A549 (cell line): ENCODE results near the gene NELFA. TPM values are rescaled to one million over a fixed set of nuclear protein-coding genes. Genes with fewer than 3 reads are reported as not detected.

Experiments
- ATAC-seq, 2 experiments: fragments of 200-7000 bp in 1 of 2; fragments of >200 bp in 1 of 2; cut with Nextera tagmentation in 1 of 2; cut with Tn5 transposase in 1 of 2; 3 replicates each; pipeline versions ENCODE4 v1.8.0 to v1.9.1; 2018 to 2020; ENCODE audit warnings: mild to moderate bottlenecking in 1 of 2, moderate library complexity in 1 of 2
- CTCF ChIA-PET: fragments of 300-600 bp; sonication (Branson Sonifier 250); formaldehyde crosslinking; extraction: SDS; loops from one replicate; lab custom pipeline; 2021; ENCODE audit warnings: antibody characterized with exemption, inconsistent platforms; lab: Yijun Ruan, JAX
- POLR2A ChIA-PET: fragments of 350-600 bp; formaldehyde crosslinking; extraction: SDS; loops from one replicate; lab custom pipeline; 2021; ENCODE audit warnings: antibody characterized with exemption, inconsistent platforms; lab: Yijun Ruan, JAX
- DNase-seq, 2 experiments: peaks; one replicate each; pipeline versions ENCODE4 v3.0.0 to v3.0.0-alpha.2; 2011 to 2016; ENCODE audit warnings: low read depth in 1 of 2, low spot score in 1 of 2
- FAIRE-seq: peaks from 2 replicates; lab custom pipeline; 2011; peaks lifted over from hg19 to GRCh38; lab: Jason Lieb, UNC
- H3K27ac ChIP-seq, 2 experiments: fragments of >200 bp; sonication (Bioruptor Twin); formaldehyde crosslinking; 3 replicates each; pipeline ENCODE4 v1.5.1; 2016 to 2017
- H3K4me1 ChIP-seq: fragments of >200 bp; sonication (Bioruptor Twin); formaldehyde crosslinking; 3 replicates; pipeline ENCODE4 v1.6.1; 2016
- H3K4me2 ChIP-seq: fragments of >200 bp; sonication (Bioruptor Twin); formaldehyde crosslinking; 3 replicates; pipeline ENCODE4 v1.6.1; 2016
- H3K4me3 ChIP-seq: fragments of >200 bp; sonication (Bioruptor Twin); formaldehyde crosslinking; 3 replicates; pipeline ENCODE4 v1.5.1; 2016
- H3K9me3 ChIP-seq: fragments of >200 bp; sonication (Bioruptor Twin); formaldehyde crosslinking; 3 replicates; pipeline ENCODE4 v1.6.1; 2016
- E2F6 ChIP-seq: IDR thresholded peaks from 2 replicates; pipeline ENCODE4 v1.6.1; 2012; ENCODE audit warnings: low read depth, borderline replicate concordance
- EP300 ChIP-seq, 2 experiments: fragments of >200 bp; sonication (Bioruptor Twin); formaldehyde crosslinking; IDR thresholded peaks; 2 replicates in 1 of 2; 3 replicates in 1 of 2; pipeline ENCODE4 v1.6.1; 2016 to 2017
- HDAC2 ChIP-seq: fragments of 200-600 bp; sonication (generic); IDR thresholded peaks from 2 replicates; pipeline ENCODE4 v1.6.1; 2016
- KDM1A ChIP-seq: fragments of 200-600 bp; sonication (generic); IDR thresholded peaks from 2 replicates; pipeline ENCODE4 v1.6.1; 2016; ENCODE audit warnings: low read depth, mild to moderate bottlenecking
- MAFK ChIP-seq: fragments of 450-650 bp; IDR thresholded peaks from 2 replicates; pipeline ENCODE4 v1.6.1; 2014; ENCODE audit not compliant: partially characterized antibody
- NFE2L2 ChIP-seq: fragments of 150-350 bp; conservative IDR thresholded peaks from 2 replicates; pipeline ENCODE4 v1.6.1; 2014; ENCODE audit warnings: low read length
- NPAS2 ChIP-seq: fragments of 250-450 bp; sonication (Bioruptor Pico); IDR thresholded peaks from 2 replicates; pipeline ENCODE4 v1.8.0; 2022; ENCODE audit warnings: mild to moderate bottlenecking, moderate library complexity, borderline replicate concordance
- PHF8 ChIP-seq: fragments of 200-600 bp; sonication (generic); IDR thresholded peaks from 2 replicates; pipeline ENCODE4 v1.6.1; 2016; ENCODE audit warnings: low read depth, mild to moderate bottlenecking, antibody characterized with exemption, moderate library complexity, borderline replicate concordance
- POLR2A ChIP-seq: IDR thresholded peaks from 2 replicates; pipeline ENCODE4 v1.6.1; 2012; ENCODE audit warnings: mild to moderate bottlenecking, low read length
- POLR2AphosphoS2 ChIP-seq: conservative IDR thresholded peaks from 2 replicates; pipeline ENCODE4 v1.6.1; 2012; ENCODE audit warnings: low read length, improper control_type of control experiment, inconsistent platforms
- RNF2 ChIP-seq: fragments of 200-600 bp; sonication (generic); IDR thresholded peaks from 2 replicates; pipeline ENCODE4 v1.6.1; 2016; ENCODE audit warnings: low read depth, mild to moderate bottlenecking, antibody characterized with exemption, moderate library complexity, borderline replicate concordance
- SMC3 ChIP-seq: fragments of >200 bp; sonication (Bioruptor Twin); formaldehyde crosslinking; IDR thresholded peaks from 3 replicates; pipeline ENCODE4 v1.6.1; 2018; ENCODE audit warnings: inconsistent platforms
- TFCP2L1 ChIP-seq: fragments of 250-450 bp; sonication (Bioruptor Pico); IDR thresholded peaks from 2 replicates; pipeline ENCODE4 v1.5.0; 2021; ENCODE audit warnings: mild to moderate bottlenecking
- ZFP36 ChIP-seq: fragments of 450-650 bp; IDR thresholded peaks from 2 replicates; pipeline ENCODE4 v1.6.1; 2014; ENCODE audit warnings: borderline replicate concordance; ENCODE audit not compliant: partially characterized antibody
- WGBS: methylation state at CpG from one replicate; pipeline ENCODE4 v1.1.6; 2017; ENCODE audit errors: missing lambda C conversion rate; 5-methylcytosine and 5-hydroxymethylcytosine counted together
- polyA plus RNA-seq, 4 experiments: library from polyadenylated mRNA; depleted of rRNA in 3 of 4; stranded (reverse); fragments of >200 nt; fragmentation: RNase III in 1 of 4; extraction: RNeasy Plus Mini Kit Qiagen cat#74134 plus additional on column Dnase treatment in 1 of 4; gene quantifications; 2 replicates in 3 of 4; 3 replicates in 1 of 4; pipeline ENCODE4 v1.2.3, GENCODE V29; 2011 to 2017
- TF ChIP-seq, protein P1 (sequence below): fragments of 250-450 bp; sonication (Bioruptor Pico); IDR thresholded peaks from 2 replicates; pipeline ENCODE4 v1.5.0; 2020; ENCODE audit warnings: low read depth, mild to moderate bottlenecking, moderate library complexity
- TF ChIP-seq, protein P2 (sequence below): fragments of 200-600 bp; sonication (generic); IDR thresholded peaks from 2 replicates; pipeline ENCODE4 v1.6.1; 2016; ENCODE audit warnings: antibody characterized with exemption, mild to moderate bottlenecking, moderate library complexity
- TF ChIP-seq, protein P3 (sequence below): fragments of 450-650 bp; IDR thresholded peaks from 2 replicates; pipeline ENCODE4 v1.6.1; 2014; ENCODE audit warnings: antibody characterized with exemption
- TF ChIP-seq, protein P4 (sequence below): fragments of >200 bp; sonication (Bioruptor Twin); formaldehyde crosslinking; IDR thresholded peaks from 2 replicates; pipeline ENCODE4 v1.6.1; 2016
- TF ChIP-seq, protein P5 (sequence below): IDR thresholded peaks from 2 replicates; pipeline ENCODE4 v1.6.1; 2012
- TF ChIP-seq, protein P6 (sequence below): fragments of >200 bp; sonication (Bioruptor Twin); formaldehyde crosslinking; IDR thresholded peaks from 3 replicates; pipeline ENCODE4 v1.6.1; 2016

NELFA gene
- polyA plus RNA-seq, 2 of the 4 experiments (the other 2 are of a cell fraction) = 11.1 to 18.3 TPM

DNA sequence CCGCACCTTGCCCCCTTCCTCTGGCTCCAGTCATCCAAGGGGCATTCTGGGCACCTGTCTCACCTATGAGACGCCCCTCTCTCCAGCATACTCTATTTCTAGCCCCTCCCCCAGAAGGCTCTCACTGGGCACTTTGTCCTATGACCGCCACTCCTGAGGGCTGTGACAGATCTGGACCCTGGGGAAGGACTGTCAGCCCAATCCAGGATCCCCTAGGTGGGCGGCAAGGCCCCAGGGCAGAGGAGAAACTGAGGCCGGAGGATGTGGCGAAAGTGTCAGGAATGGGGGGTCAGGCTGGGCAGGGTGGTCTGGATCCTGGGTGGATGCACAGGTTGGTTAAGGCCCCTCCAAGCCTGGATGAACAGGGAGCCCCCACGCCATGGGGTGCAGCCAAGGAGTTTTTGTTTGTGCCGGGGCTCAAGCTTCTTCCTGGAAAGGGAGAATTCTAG lies 34.2 kb upstream of the NELFA start:
- TF ChIP-seq, protein P1, sequence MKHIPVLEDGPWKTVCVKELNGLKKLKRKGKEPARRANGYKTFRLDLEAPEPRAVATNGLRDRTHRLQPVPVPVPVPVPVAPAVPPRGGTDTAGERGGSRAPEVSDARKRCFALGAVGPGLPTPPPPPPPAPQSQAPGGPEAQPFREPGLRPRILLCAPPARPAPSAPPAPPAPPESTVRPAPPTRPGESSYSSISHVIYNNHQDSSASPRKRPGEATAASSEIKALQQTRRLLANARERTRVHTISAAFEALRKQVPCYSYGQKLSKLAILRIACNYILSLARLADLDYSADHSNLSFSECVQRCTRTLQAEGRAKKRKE (CRISPR knock-in tag) = no peak
- TF ChIP-seq MAFK = no peak
- TF ChIP-seq, protein P2, sequence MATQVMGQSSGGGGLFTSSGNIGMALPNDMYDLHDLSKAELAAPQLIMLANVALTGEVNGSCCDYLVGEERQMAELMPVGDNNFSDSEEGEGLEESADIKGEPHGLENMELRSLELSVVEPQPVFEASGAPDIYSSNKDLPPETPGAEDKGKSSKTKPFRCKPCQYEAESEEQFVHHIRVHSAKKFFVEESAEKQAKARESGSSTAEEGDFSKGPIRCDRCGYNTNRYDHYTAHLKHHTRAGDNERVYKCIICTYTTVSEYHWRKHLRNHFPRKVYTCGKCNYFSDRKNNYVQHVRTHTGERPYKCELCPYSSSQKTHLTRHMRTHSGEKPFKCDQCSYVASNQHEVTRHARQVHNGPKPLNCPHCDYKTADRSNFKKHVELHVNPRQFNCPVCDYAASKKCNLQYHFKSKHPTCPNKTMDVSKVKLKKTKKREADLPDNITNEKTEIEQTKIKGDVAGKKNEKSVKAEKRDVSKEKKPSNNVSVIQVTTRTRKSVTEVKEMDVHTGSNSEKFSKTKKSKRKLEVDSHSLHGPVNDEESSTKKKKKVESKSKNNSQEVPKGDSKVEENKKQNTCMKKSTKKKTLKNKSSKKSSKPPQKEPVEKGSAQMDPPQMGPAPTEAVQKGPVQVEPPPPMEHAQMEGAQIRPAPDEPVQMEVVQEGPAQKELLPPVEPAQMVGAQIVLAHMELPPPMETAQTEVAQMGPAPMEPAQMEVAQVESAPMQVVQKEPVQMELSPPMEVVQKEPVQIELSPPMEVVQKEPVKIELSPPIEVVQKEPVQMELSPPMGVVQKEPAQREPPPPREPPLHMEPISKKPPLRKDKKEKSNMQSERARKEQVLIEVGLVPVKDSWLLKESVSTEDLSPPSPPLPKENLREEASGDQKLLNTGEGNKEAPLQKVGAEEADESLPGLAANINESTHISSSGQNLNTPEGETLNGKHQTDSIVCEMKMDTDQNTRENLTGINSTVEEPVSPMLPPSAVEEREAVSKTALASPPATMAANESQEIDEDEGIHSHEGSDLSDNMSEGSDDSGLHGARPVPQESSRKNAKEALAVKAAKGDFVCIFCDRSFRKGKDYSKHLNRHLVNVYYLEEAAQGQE = no peak
- TF ChIP-seq, protein P3, sequence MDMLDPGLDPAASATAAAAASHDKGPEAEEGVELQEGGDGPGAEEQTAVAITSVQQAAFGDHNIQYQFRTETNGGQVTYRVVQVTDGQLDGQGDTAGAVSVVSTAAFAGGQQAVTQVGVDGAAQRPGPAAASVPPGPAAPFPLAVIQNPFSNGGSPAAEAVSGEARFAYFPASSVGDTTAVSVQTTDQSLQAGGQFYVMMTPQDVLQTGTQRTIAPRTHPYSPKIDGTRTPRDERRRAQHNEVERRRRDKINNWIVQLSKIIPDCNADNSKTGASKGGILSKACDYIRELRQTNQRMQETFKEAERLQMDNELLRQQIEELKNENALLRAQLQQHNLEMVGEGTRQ = no peak
- no peak for TF ChIP-seq NFE2L2
- peak overlapping the region; percentile 87 for H3K4me2 ChIP-seq
- peak overlapping the region; percentile 99 for H3K4me3 ChIP-seq
- H3K9me3 ChIP-seq = peaks cover 4% of the 10 kb centered on the region; the same call in 1 of the 3 replicates
- peak overlapping the region in 1 of 2 experiments; percentile 96; a peak in 3 of 6 replicates for H3K27ac ChIP-seq
- no peak for DNase-seq
- FAIRE-seq = no peak
- ATAC-seq = no peak
- no peaks in the 10 kb centered on the region for H3K4me1 ChIP-seq
- CTCF ChIA-PET = no interaction called here
- POLR2A ChIA-PET = no interaction called here
- 85% methylated on average over 8 of the region's 8 CpGs for WGBS

DNA sequence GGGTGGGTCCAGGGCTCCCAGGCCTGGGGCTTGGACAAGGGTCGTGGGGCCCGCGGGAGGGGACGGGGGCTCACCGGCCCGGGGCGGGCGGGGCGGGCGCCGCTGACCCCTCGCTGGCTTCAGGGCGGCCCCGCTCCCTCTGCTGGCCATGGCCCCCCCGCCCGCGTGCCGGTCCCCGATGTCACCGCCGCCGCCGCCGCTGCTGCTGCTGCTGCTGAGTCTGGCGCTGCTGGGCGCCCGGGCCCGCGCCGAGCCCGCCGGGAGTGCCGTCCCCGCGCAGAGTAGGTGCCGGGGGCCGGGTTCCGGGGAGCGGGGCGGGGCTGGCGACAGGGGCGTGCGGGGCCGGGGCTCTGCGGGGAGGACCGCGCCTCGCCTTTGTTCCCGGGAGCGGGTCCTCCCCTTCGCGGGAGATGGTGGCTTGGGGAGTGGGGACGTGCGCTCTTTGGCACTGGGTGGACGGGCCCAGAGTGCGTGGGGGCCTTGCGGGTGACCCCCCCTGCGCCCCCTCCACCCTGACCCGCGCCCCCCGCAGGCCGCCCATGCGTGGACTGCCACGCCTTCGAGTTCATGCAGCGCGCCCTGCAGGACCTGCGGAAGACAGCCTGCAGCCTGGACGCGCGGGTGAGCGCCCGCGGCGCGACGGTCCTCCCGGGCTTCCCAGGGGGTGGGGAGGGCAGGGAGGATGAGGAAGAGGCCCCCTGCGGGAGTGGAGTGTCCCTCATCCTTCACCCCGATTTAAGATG lies 33.6 kb upstream of the NELFA start:
- TF ChIP-seq TFCP2L1 (CRISPR knock-in tag) = no peak
- no peak for TF ChIP-seq POLR2AphosphoS2
- TF ChIP-seq NPAS2 = no peak
- TF ChIP-seq EP300 (IDR thresholded peaks at IDR 0.05) = no peak
- DNase-seq (no peak), ATAC-seq (peak; percentile 29 to 58), FAIRE-seq (no peak)
- Histone ChIP-seq H3K9me3 (peaks cover 4% of the 10 kb centered on the region; the same call in 1 of the 3 replicates), H3K4me2 (peak overlapping the region; percentile 87), H3K4me1 (no peaks in the 10 kb centered on the region), H3K27ac (peak overlapping the region; percentile 96 to 97), H3K4me3 (peak overlapping the region; percentile 99)
- CTCF ChIA-PET = no interaction called here
- POLR2A ChIA-PET = no interaction called here
- WGBS = 13% methylated on average over 2 of the region's 80 CpGs

GRCh38 chr4:2041239-2042130 lies 32.7 kb upstream of the NELFA start:
- Histone ChIP-seq H3K4me1 (no peaks in the 10 kb centered on the region), H3K9me3 (peaks cover 4% of the 10 kb centered on the region; the same call in 1 of the 3 replicates), H3K27ac (peak overlapping the region; percentile 96 to 97), H3K4me2 (peak overlapping the region; percentile 87), H3K4me3 (peak overlapping the region; percentile 99)
- DNase-seq (peak; percentile 80 to 81), FAIRE-seq (no peak), ATAC-seq (peak; percentile 74 to 87)
- 0% methylated on average over 22 of the region's 94 CpGs for WGBS
- ChIA-PET POLR2A (interaction anchor here (0.5 to 1.2 kb wide), 2 partner anchors 12 to 33 kb away, joined by 3 to 5 read pairs; partner anchors contain the start of gene NELFA), CTCF (interaction anchor here (1.0 kb wide), 1 partner anchor 9 kb away, joined by 3 read pairs; no protein-coding TSS in a partner anchor)
- TF ChIP-seq, protein P4, sequence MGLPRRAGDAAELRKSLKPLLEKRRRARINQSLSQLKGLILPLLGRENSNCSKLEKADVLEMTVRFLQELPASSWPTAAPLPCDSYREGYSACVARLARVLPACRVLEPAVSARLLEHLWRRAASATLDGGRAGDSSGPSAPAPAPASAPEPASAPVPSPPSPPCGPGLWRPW = no peak
- TF ChIP-seq KDM1A (peak; percentile 94; the same call in 1 of the 2 replicates), EP300 (IDR thresholded peaks at IDR 0.05) (no peak), SMC3 (no peak), POLR2A (peak; percentile 74), ZFP36 (peak; percentile 100), HDAC2 (0 out of 2 replicates have a peak, but pooled peaks have one; percentile 33), E2F6 (peak; percentile 84), RNF2 (peak; percentile 52; the same call in 1 of the 2 replicates), PHF8 (0 out of 2 replicates have a peak, but pooled peaks have one; percentile 27)
- TF ChIP-seq, protein P5, sequence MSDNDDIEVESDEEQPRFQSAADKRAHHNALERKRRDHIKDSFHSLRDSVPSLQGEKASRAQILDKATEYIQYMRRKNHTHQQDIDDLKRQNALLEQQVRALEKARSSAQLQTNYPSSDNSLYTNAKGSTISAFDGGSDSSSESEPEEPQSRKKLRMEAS = peak; percentile 28; the same call in 1 of the 2 replicates
- TF ChIP-seq, protein P6, sequence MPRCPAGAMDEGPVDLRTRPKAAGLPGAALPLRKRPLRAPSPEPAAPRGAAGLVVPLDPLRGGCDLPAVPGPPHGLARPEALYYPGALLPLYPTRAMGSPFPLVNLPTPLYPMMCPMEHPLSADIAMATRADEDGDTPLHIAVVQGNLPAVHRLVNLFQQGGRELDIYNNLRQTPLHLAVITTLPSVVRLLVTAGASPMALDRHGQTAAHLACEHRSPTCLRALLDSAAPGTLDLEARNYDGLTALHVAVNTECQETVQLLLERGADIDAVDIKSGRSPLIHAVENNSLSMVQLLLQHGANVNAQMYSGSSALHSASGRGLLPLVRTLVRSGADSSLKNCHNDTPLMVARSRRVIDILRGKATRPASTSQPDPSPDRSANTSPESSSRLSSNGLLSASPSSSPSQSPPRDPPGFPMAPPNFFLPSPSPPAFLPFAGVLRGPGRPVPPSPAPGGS = peak; percentile 21; the same call in 1 of the 3 replicates
